Astrocyte (in vitro differentiated cells and primary cell): Measurements from ENCODE around the gene GET3. TPM values are rescaled to one million over a fixed set of nuclear protein-coding genes. Genes with fewer than 3 reads are reported as not detected.

Experiments used
- DNase-seq: peaks from one replicate; pipeline ENCODE4 v3.0.0-alpha.2; 2010; ENCODE audit warnings: low read depth
- FAIRE-seq: peaks from 2 replicates; lab custom pipeline; 2011; peaks lifted over from hg19 to GRCh38; lab: Jason Lieb, UNC
- H2AFZ ChIP-seq: 2 replicates; pipeline ENCODE4 v1.6.0; 2012; ENCODE audit warnings: low read depth, low read length, inconsistent platforms
- H3K27ac ChIP-seq: 2 replicates; pipeline ENCODE4 v1.5.1; 2011; ENCODE audit warnings: low read depth, low read length, inconsistent platforms
- H3K27me3 ChIP-seq: 2 replicates; pipeline ENCODE4 v1.6.0; 2011; ENCODE audit warnings: low read length, inconsistent platforms; ENCODE audit not compliant: insufficient read depth
- H3K36me3 ChIP-seq: 2 replicates; pipeline ENCODE4 v1.5.1; 2011; ENCODE audit warnings: low read length, inconsistent platforms; ENCODE audit not compliant: insufficient read depth
- H3K4me1 ChIP-seq: 2 replicates; pipeline ENCODE4 v1.5.1; 2011; ENCODE audit warnings: low read length, inconsistent platforms; ENCODE audit not compliant: insufficient read depth
- H3K4me2 ChIP-seq: 2 replicates; pipeline ENCODE4 v1.6.0; 2012; ENCODE audit warnings: low read length, inconsistent platforms
- H3K4me3 ChIP-seq: 2 replicates; pipeline ENCODE4 v1.5.1; 2011; ENCODE audit warnings: low read depth, mild to moderate bottlenecking, low read length, inconsistent platforms; ENCODE audit not compliant: insufficient read depth
- H3K79me2 ChIP-seq: 2 replicates; pipeline ENCODE4 v1.6.0; 2012; ENCODE audit warnings: mild to moderate bottlenecking, low read length, inconsistent platforms; ENCODE audit not compliant: insufficient read depth
- H3K9ac ChIP-seq: 2 replicates; pipeline ENCODE4 v1.6.0; 2012; ENCODE audit warnings: mild to moderate bottlenecking, low read length, inconsistent platforms
- H3K9me3 ChIP-seq: 2 replicates; pipeline ENCODE4 v1.5.1; 2012; ENCODE audit warnings: low read depth, mild to moderate bottlenecking, low read length, inconsistent platforms; ENCODE audit not compliant: insufficient read depth
- H4K20me1 ChIP-seq: 2 replicates; pipeline ENCODE4 v1.6.0; 2012; ENCODE audit warnings: low read length, inconsistent platforms; ENCODE audit not compliant: insufficient read depth
- H3K27ac Mint-ChIP-seq: one replicate; pipeline ENCODE4 v1.8.0; 2021; ENCODE audit warnings: mild to moderate bottlenecking, mixed read lengths; ENCODE audit not compliant: unreplicated experiment
- H3K27me3 Mint-ChIP-seq: one replicate; pipeline ENCODE4 v1.8.0; 2021; ENCODE audit warnings: low read depth, mixed read lengths; ENCODE audit not compliant: unreplicated experiment
- H3K36me3 Mint-ChIP-seq: one replicate; pipeline ENCODE4 v1.8.0; 2021; ENCODE audit warnings: low read depth, mixed read lengths; ENCODE audit not compliant: unreplicated experiment
- H3K4me1 Mint-ChIP-seq: one replicate; pipeline ENCODE4 v1.8.0; 2021; ENCODE audit warnings: low read depth, mixed read lengths; ENCODE audit not compliant: unreplicated experiment
- H3K4me3 Mint-ChIP-seq: one replicate; pipeline ENCODE4 v1.8.0; 2021; ENCODE audit warnings: mild to moderate bottlenecking, moderate library complexity, mixed read lengths; ENCODE audit not compliant: unreplicated experiment
- H3K9me3 Mint-ChIP-seq: one replicate; pipeline ENCODE4 v1.8.0; 2021; ENCODE audit warnings: mild to moderate bottlenecking, mixed read lengths; ENCODE audit not compliant: unreplicated experiment
- CTCF ChIP-seq: IDR thresholded peaks from 2 replicates; pipeline ENCODE4 v1.5.1; 2011; ENCODE audit warnings: low read depth, mild to moderate bottlenecking, inconsistent platforms, low read length, moderate library complexity; ENCODE audit not compliant: insufficient read depth
- EZH2 ChIP-seq: IDR thresholded peaks from 2 replicates; pipeline ENCODE4 v1.6.1; 2012; ENCODE audit warnings: mild to moderate bottlenecking, low read length, inconsistent platforms; ENCODE audit not compliant: insufficient read depth
- total RNA-seq: library from RNA; stranded (reverse); gene quantifications from 2 replicates; pipeline ENCODE4 v1.2.1, GENCODE V29; 2021

Gene GET3
- total RNA-seq, 1 donor from 2014 or later: 66.8 TPM

GRCh38 chr19:12722566-12723380 lies 14.5 kb upstream of the GET3 start:
- no peaks in the 10 kb centered on the region for H3K9me3 ChIP-seq
- H3K36me3 ChIP-seq: peaks cover 9% of the 10 kb centered on the region
- peak overlapping the region; percentile 87 for H2AFZ ChIP-seq
- peaks cover 64% of the 10 kb centered on the region for H3K79me2 ChIP-seq
- FAIRE-seq: peak; percentile 75
- H3K4me2 ChIP-seq: peak overlapping the region; percentile 95
- Mint-ChIP-seq H3K36me3 (peaks cover 9% of the 10 kb centered on the region), H3K27ac (peak overlapping the region; percentile 97), H3K4me3 (peak overlapping the region; percentile 99), H3K27me3 (no peaks in the 10 kb centered on the region), H3K9me3 (no peaks in the 10 kb centered on the region), H3K4me1 (peaks cover 15% of the 10 kb centered on the region)
- peak overlapping the region; percentile 86 for H3K27ac ChIP-seq
- no peaks in the 10 kb centered on the region for H3K27me3 ChIP-seq
- peak overlapping the region; percentile 92 for H3K4me3 ChIP-seq
- TF ChIP-seq CTCF: no peak
- no peak for TF ChIP-seq EZH2
- peaks cover 33% of the 10 kb centered on the region for H4K20me1 ChIP-seq
- H3K9ac ChIP-seq: peak overlapping the region; percentile 89
- H3K4me1 ChIP-seq: peaks cover 17% of the 10 kb centered on the region
- peak; percentile 99 for DNase-seq

- Histone ChIP-seq H2AFZ (peak overlapping the region; percentile 52), H3K4me3 (peak overlapping the region; percentile 92), H3K4me1 (peaks cover 17% of the 10 kb centered on the region), H4K20me1 (peaks cover 30% of the 10 kb centered on the region), H3K36me3 (peaks cover 9% of the 10 kb centered on the region), H3K27me3 (no peaks in the 10 kb centered on the region), H3K79me2 (peaks cover 58% of the 10 kb centered on the region), H3K4me2 (peak overlapping the region; percentile 95), H3K9ac (peak overlapping the region; percentile 89), H3K9me3 (no peaks in the 10 kb centered on the region), H3K27ac (peak overlapping the region; percentile 86)
- H3K9me3 Mint-ChIP-seq: no peaks in the 10 kb centered on the region
- DNase-seq (no peak), FAIRE-seq (no peak)
- H3K36me3 Mint-ChIP-seq: peaks cover 9% of the 10 kb centered on the region
- H3K27ac Mint-ChIP-seq: peak overlapping the region; percentile 97
- peak overlapping the region; percentile 99 for H3K4me3 Mint-ChIP-seq
- H3K4me1 Mint-ChIP-seq: peaks cover 15% of the 10 kb centered on the region
- no peaks in the 10 kb centered on the region for H3K27me3 Mint-ChIP-seq
- TF ChIP-seq CTCF (no peak), EZH2 (no peak)
Measured at GRCh38 chr19:12723381-12723640, 14.0 kb upstream of the GET3 start.
